HG02759 (cell line): ENCODE measurements around the gene SLC24A3.

Experiments
- ATAC-seq: cut with Tn5 transposase; IDR thresholded peaks from one replicate; pipeline ENCODE4 v1.9.1; 2021; ENCODE audit warnings: mild to moderate bottlenecking, moderate library complexity; ENCODE audit not compliant: unreplicated experiment

SLC24A3 gene

GRCh38 chr20:19269737-19270340 is 57.4 kb downstream of the SLC24A3 start:
- no peak for ATAC-seq

- ATAC-seq: no peak
These were observed 59.6 kb downstream of the SLC24A3 start for GRCh38 chr20:19271879-19272651.

- no peak for ATAC-seq
These were observed 60.7 kb downstream of the SLC24A3 start for GRCh38 chr20:19272976-19273654.

DNA sequence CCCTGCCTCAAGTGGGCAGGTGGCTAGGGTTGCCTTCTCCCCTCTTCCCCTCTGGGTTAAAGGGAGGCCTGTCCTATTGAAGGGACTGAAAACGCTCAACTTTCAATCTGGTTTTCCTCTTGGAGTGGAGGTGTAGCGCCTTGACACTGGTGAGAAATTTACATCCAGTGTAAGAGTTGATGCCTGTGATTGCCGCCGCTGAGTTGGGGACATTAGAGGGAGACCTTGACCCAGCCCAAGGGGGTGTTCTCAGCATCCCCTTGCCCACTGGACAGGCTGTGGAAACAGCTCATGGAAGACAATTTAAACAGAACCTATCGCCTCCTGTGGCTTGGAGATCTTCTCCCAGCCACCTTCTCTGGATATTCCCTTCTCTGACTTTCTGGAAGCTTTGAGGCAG is 61.6 kb downstream of the SLC24A3 start:
- ATAC-seq: no peak

- no peak for ATAC-seq
These were observed 62.1 kb downstream of the SLC24A3 start for GRCh38 chr20:19274412-19275015.

GRCh38 chr20:19275038-19275629 is 62.7 kb downstream of the SLC24A3 start:
- ATAC-seq: no peak

- no peak for ATAC-seq
These were observed 63.2 kb downstream of the SLC24A3 start for GRCh38 chr20:19275630-19276071.

GRCh38 chr20:19277381-19277780 is 64.9 kb downstream of the SLC24A3 start:
- ATAC-seq: no peak

- ATAC-seq: no peak
These were observed 71.1 kb downstream of the SLC24A3 start for GRCh38 chr20:19283490-19284025.

DNA sequence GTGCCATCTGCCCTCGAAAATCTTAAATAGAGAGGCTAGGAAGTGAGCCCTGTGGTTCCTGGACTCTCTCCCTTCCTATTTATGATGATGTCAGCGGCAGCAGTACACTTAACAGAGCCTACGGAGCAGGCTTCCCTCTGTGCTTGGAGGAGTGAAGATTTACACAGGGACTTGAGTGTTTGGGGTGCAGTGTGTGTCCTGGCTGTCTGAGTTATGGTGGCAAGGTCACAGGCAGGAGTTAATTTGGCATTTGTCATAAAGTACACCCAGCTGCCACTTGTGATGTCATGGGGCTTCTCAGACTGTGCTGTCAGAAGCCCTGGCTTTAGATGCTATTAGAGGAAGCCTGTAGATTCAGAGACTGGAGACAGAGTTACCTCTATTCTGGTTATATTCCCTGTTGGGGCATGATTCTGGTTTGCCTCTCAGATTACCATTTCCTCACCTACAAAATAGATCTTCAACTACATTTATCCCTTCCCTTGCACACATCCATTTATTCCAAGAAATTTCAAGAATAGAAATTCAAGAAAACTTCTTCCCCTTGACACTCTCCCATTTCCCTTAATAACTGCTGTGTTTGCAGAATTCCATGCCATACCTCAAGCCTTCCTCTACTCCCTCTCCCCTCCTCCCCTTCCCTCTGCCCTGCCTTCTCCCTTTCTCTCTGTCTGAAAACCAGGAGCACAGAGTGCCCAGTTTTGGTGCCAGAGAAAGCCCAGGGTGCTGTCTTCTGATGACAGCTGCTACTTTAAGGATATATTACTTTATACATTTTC is 72.1 kb downstream of the SLC24A3 start:
- ATAC-seq: no peak

- ATAC-seq: no peak
These were observed 73.0 kb downstream of the SLC24A3 start for GRCh38 chr20:19285436-19285835.

DNA sequence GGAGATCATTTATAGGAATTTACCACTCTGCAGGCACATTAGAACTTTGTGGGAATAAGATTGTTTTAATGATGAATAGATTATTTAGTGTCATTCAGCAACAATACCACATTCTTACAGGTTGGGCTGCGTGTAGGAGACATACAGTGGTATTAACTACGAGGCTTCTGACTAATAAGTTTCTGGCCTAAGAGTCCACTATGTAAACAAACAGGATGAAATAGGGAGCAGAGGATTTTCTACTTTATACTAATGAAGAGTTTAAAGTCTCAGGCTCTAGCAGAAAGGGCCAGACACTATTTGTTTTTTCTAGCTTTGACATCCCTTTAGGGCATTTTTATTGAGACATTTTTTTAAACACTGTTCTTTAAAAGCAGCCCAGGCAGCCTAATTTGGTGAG is 75.6 kb downstream of the SLC24A3 start:
- ATAC-seq: no peak

- no peak for ATAC-seq
These were observed 76.2 kb downstream of the SLC24A3 start for GRCh38 chr20:19288636-19289035.

GRCh38 chr20:19289451-19289850 is 77.0 kb downstream of the SLC24A3 start:
- no peak for ATAC-seq

DNA sequence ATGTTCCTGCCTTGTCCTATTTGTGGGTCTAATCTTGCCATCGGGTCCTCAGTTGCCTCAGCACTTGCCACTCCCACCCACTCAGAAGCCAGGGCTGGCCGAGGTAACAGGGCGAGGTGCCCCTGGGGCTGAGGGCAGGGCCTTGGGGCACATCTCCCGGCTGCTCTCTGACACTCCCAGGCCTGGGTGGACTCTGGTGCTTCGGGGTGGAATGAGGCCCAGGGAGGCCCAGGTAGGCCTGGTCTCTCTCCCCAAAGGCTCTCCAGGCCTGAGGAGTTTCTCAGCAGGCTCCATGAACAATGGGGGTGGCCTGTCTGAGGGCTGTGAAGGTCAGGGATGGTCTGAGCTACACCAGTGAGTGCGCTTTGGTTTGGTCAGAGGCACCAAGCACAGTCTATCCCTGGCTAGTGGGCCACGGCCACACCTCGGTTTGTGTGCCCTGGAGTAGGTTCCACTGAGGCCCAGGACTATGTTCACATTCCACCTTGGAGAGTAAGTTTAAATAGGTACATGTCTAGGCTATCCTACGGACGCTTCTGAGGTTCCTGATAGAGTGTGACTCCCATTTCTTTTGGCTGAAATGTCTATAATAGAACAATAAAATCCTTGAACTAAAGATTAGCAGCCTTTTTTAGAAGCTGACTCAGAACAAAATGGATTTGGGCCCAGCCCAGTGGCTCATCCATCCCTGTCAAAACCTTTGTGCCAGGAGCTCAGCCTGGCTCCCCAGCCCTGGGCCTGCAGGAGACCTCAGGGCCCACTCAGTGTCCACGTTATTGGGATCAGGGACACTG is 78.8 kb downstream of the SLC24A3 start:
- no peak for ATAC-seq

- ATAC-seq: no peak
These were observed 79.3 kb downstream of the SLC24A3 start for GRCh38 chr20:19291818-19292132.

GRCh38 chr20:19292254-19292653 is 79.8 kb downstream of the SLC24A3 start:
- no peak for ATAC-seq

DNA sequence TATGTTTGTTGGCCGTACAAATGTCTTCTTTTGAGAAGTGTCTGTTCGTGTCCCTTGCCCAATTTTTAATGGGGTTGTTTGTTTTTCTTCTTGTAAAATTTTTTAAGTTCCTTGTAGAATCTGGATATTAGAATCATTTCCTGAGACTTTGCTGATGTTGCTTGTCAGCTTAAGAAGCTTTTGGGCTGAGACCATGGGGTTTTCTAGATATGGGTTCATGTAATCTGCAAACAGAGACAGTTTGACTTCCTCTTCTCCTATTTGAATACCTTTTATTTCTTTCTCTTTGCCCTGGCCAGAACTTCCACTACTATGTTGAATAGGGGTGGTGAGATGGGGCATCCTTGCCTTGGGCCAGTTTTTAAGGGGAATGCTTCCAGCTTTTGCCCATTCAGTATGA is 82.6 kb downstream of the SLC24A3 start:
- no peak for ATAC-seq

GRCh38 chr20:19298652-19299051 is 86.2 kb downstream of the SLC24A3 start:
- ATAC-seq: no peak

GRCh38 chr20:19300395-19300794 is 88.0 kb downstream of the SLC24A3 start:
- ATAC-seq: no peak
